HG02678 (cell line): Measurements from ENCODE around the gene ATP6V0C.
A peak's percentile ranks its signal among the peaks of the same experiment; 100 is the strongest.
"Not testable (repeated sequence)": the region's sequence is repeated elsewhere in the genome, so short reads cannot be mapped to it uniquely, and the experiment has no call there.

Experiments used
- ATAC-seq: cut with Tn5 transposase; IDR thresholded peaks from one replicate; pipeline ENCODE4 v1.9.1; 2021; ENCODE audit warnings: mild to moderate bottlenecking, moderate library complexity; ENCODE audit not compliant: unreplicated experiment

The ATP6V0C gene

GRCh38 chr16:2527071-2527783 is 13.5 kb downstream of the ATP6V0C start:
- no peak for ATAC-seq

GRCh38 chr16:2527784-2528100 is 14.0 kb downstream of the ATP6V0C start:
- ATAC-seq: no peak

- no peak for ATAC-seq
Measured at GRCh38 chr16:2528161-2529060, 14.7 kb downstream of the ATP6V0C start.

GRCh38 chr16:2529061-2529931 is 15.5 kb downstream of the ATP6V0C start:
- ATAC-seq: no peak

GRCh38 chr16:2529961-2530628 is 16.3 kb downstream of the ATP6V0C start:
- no peak for ATAC-seq

GRCh38 chr16:2530629-2531318 is 17.0 kb downstream of the ATP6V0C start:
- no peak for ATAC-seq

GRCh38 chr16:2531371-2531695 is 17.6 kb downstream of the ATP6V0C start, which contains the start of gene CEMP1:
Gene CEMP1 (minus strand): TSS chr16:2531408. CDS start chr16:2531073, 335 bp downstream.
- ATAC-seq: peak; percentile 2

GRCh38 chr16:2531696-2532493 is 18.1 kb downstream of the ATP6V0C start:
- peak; percentile 84 for ATAC-seq

- no peak for ATAC-seq
Measured at GRCh38 chr16:2532494-2533141, 18.9 kb downstream of the ATP6V0C start.

- ATAC-seq: not testable (repeated sequence)
Measured at GRCh38 chr16:2533142-2533755, 19.5 kb downstream of the ATP6V0C start.

- no peak for ATAC-seq
Measured at GRCh38 chr16:2533912-2534311, 20.2 kb downstream of the ATP6V0C start.

- ATAC-seq: not testable (repeated sequence)
Measured at GRCh38 chr16:2534335-2534734, 20.6 kb downstream of the ATP6V0C start.

GRCh38 chr16:2535625-2536013 is 21.9 kb downstream of the ATP6V0C start:
- no peak for ATAC-seq

GRCh38 chr16:2537451-2538379 is 24.0 kb downstream of the ATP6V0C start, which contains the start of gene PDPK1:
Gene PDPK1 (plus strand): TSS chr16:2538021. CDS start chr16:2538113, 92 bp downstream.
- peak; percentile 89 for ATAC-seq

GRCh38 chr16:2539192-2539844 is 25.6 kb downstream of the ATP6V0C start:
- ATAC-seq: not testable (repeated sequence)

GRCh38 chr16:2539845-2540458 is 26.2 kb downstream of the ATP6V0C start:
- ATAC-seq: not testable (repeated sequence)
